GM13977 (cell line): ENCODE data around the gene CDYL.
"Not testable (repeated sequence)": the region's sequence is repeated elsewhere in the genome, so short reads cannot be mapped to it uniquely, and the experiment has no call there.

Experiments used
- DNase-seq: peaks from one replicate; pipeline ENCODE4 v3.0.0; 2012; ENCODE audit warnings: low spot score
- in situ Hi-C: fragments of 300-500 bp; cut with MboI; formaldehyde crosslinking; loops from one replicate; pipeline ENCODE4 v1.12.0; 2022; ENCODE audit warnings: low sequenced_read_pairs, low pct_unique_long_range_greater_than_20kb, mixed read lengths, inconsistent platforms; ENCODE audit not compliant: unreplicated experiment
- TF ChIP-seq, protein P1 (sequence below): IDR thresholded peaks from 2 replicates; pipeline ENCODE4 v1.5.1; 2012; ENCODE audit warnings: mild to moderate bottlenecking, control low read depth; ENCODE audit not compliant: insufficient read depth; ENCODE audit errors: extremely low read depth, missing control alignments

CDYL gene

DNA sequence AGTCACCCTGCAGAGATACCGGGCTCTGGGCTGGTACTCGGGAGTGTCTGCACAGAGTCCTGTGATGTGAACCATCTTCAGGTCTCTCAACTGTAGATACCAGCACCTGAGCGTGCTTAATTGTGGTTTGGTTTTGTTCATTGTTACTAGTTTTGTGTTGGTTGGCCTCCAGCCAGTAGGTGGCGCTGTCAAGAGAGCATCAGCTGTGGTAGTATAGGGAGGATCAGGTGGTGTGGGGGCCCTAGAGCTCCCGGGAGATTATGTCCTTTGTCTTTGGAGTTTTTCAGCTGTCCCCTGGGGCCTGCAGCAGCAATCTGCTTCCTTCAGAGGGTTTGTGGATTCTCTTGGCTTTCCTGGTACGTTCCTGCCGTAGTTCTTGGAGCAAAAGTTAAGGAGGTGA is 67.9 kb downstream of the CDYL start:
- TF ChIP-seq, protein P1, sequence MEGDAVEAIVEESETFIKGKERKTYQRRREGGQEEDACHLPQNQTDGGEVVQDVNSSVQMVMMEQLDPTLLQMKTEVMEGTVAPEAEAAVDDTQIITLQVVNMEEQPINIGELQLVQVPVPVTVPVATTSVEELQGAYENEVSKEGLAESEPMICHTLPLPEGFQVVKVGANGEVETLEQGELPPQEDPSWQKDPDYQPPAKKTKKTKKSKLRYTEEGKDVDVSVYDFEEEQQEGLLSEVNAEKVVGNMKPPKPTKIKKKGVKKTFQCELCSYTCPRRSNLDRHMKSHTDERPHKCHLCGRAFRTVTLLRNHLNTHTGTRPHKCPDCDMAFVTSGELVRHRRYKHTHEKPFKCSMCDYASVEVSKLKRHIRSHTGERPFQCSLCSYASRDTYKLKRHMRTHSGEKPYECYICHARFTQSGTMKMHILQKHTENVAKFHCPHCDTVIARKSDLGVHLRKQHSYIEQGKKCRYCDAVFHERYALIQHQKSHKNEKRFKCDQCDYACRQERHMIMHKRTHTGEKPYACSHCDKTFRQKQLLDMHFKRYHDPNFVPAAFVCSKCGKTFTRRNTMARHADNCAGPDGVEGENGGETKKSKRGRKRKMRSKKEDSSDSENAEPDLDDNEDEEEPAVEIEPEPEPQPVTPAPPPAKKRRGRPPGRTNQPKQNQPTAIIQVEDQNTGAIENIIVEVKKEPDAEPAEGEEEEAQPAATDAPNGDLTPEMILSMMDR = peak; percentile 18
- DNase-seq = no peak
- in situ Hi-C loops = no loop called here

DNA sequence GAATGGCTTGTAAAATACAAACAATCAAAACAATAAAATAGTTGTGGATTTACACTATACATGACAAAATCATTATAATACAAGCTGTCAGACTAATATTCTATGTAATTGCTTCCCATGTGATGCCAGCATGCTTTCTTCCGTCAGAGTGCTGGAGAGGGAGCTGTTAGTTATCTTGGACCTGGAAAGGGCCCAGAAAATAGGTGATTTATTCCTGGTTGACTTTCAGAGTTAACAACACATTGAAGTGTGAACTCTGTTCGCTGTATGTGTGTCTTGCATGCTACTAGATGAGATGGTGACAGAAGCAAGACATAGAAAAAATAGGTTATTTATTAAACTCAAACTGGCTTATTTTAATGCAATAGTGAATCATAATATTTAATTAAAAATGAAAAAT is 70.2 kb downstream of the CDYL start:
- DNase-seq = no peak
- TF ChIP-seq, protein P1 = no peak
- in situ Hi-C loops = no loop called here

DNA sequence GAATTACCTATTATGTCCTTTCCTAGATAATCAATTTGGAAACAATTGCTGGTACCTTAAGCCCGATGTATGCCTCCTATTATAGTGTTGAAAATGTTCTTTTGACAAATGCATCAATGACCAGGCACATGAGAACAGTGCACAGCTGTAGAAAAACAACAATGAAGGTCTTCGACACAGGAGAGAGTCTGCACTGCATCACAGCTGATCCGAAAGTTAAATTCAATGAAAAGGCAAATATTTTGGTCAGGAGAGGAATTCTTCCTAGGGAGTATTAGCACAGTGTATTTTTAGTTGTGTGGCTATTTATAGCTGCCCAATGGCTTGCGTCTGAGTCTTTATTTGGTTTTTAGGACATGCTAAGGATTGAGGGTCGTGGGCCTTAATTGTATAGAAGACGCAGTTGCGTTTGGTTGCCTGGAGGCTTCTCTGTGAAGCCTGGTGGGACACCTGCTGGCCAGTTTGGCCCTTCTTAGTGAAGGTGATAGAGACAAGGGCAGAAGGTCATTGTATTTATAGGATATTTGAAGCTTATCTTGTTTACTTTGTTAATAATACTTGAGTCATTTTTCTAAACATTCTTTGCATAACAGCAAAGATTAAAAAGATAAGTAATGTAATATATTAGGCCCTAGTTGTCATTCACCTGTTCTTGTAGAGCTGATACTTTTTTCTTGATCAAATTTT is 72.3 kb downstream of the CDYL start:
- TF ChIP-seq, protein P1 = peak; percentile 43
- in situ Hi-C loops = no loop called here
- no peak for DNase-seq

DNA sequence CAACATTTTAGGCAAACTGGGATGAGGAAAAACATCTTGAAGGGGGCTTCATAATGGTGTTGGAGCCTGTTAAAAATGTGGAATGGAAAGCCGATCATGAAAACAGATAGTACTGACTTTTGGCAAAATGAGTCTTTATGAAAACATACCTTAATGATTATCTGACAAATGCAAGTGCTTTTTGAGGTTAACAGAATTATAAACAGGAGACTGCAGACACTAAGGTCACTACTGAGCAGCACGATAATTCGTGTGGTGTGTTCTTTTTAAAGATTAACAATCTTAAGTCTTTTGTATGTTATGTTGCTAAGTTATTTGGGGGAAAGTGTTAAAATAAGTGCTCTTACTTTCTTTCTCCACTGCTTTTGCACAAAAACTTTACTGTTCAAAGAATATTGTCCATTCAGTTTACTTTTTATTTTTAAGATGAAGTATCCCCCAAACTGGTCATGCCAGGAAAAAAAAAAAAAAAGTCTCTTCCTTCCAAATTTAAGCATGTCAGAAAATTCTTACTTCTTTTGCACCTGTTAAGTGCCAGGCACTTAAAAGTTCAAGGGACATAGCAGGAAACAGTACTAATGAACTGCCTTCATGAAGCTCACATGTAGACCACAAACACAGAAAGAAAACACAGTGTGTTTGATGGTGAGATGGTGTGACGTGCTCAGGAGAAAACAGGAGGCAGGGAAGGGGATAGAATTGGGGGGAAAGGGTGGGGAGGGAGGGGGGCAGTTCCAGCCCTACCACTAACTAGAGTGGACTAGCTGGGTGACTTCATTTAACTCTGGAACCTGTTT is 73.2 kb downstream of the CDYL start:
- TF ChIP-seq, protein P1 = no peak
- DNase-seq = no peak
- in situ Hi-C loops = no loop called here

DNA sequence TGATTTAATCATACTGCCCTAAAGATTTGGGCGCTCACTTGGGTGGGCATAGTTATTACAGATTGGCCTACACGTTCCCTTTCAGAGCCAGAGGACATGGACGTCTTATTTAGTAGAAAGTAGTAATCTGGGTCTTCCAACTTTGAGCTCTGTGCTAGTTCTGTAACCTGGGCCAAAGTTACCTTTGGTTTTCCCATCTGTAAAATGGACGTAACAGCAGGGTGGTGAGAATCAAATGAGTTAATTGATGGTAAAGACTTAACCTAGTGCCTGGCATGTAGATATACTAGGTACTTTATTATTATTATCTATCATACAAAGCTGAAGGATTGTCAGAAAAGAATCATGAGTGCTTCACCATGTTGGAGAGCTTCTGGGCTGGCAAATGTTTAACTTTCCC is 74.8 kb downstream of the CDYL start:
- in situ Hi-C loops = no loop called here
- TF ChIP-seq, protein P1 = no peak
- no peak for DNase-seq

- in situ Hi-C loops, DNase-seq: not testable (repeated sequence)
Measured at GRCh38 chr6:4852186-4852585, 76.0 kb downstream of the CDYL start.

- TF ChIP-seq, protein P1 = no peak
- in situ Hi-C loops = no loop called here
- DNase-seq = no peak
Measured at GRCh38 chr6:4852938-4853337, 76.7 kb downstream of the CDYL start.
